Fibroblast of skin of right quadriceps (primary cell): ENCODE results near the gene DST.

Experiments
- DNase-seq: peaks from one replicate; pipeline ENCODE4 v3.0.0-alpha.2; 2013

Gene DST

GRCh38 chr6:56620229-56620868, 22.3 kb downstream of the DST start:
- DNase-seq = no peak

DNA sequence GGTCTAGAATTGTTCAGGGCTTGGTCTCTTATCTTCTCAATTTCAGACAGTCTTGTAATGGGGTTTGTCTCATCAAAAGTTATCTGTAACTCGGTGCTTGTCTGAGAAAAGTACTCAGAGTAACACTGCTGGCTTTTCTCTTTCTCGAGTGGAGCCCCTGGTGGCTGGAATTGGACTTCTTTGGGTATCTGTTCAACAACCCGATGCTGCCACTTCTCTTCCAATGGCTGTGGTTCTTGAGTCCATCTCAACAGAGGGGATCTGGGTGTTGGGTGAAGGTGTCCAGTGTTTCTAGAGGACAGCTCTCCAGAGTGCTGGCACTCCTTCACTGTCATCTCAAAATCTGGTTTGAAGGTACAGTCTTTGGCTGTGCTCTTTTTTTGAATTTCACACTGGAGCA, 24.6 kb downstream of the DST start:
- DNase-seq = no peak

- no peak for DNase-seq
These were observed 25.7 kb downstream of the DST start for GRCh38 chr6:56616967-56617366.

GRCh38 chr6:56613247-56613851, 29.3 kb downstream of the DST start:
- DNase-seq = no peak

GRCh38 chr6:56608332-56608731, 34.4 kb downstream of the DST start:
- DNase-seq = no peak

DNA sequence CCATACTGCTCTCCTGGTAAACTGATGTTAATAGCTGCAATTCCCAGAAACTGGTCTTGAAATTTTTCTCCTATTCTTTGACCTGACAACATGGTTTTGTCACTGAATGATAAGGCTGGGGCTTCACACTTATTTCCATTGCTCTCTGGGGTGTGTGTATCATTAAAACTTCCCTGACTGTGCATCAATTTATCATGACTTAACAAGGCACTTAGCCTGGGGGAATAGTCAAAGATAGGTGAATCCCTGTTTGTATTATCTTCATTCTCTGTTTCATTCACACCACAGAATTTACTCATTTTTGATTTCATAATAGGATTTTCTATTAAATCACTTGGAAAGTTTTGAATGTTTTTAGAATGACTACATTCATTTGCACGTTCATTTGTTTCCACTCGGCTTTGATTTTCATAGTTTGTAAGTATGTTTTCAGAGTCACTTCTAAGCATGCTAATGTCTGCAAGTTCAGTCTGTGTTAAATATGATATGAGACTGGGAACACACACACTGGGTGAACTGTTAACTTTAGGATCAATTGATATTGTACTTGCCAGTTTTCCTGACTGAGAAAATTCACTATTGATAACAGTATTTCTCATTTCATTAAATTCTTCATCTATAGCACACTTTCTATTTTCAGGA, 35.5 kb downstream of the DST start:
- no peak for DNase-seq

GRCh38 chr6:56605435-56605834, 37.3 kb downstream of the DST start:
- no peak for DNase-seq

GRCh38 chr6:56604186-56604585, 38.5 kb downstream of the DST start:
- DNase-seq = no peak

GRCh38 chr6:56601390-56601789, 41.3 kb downstream of the DST start:
- no peak for DNase-seq

DNA sequence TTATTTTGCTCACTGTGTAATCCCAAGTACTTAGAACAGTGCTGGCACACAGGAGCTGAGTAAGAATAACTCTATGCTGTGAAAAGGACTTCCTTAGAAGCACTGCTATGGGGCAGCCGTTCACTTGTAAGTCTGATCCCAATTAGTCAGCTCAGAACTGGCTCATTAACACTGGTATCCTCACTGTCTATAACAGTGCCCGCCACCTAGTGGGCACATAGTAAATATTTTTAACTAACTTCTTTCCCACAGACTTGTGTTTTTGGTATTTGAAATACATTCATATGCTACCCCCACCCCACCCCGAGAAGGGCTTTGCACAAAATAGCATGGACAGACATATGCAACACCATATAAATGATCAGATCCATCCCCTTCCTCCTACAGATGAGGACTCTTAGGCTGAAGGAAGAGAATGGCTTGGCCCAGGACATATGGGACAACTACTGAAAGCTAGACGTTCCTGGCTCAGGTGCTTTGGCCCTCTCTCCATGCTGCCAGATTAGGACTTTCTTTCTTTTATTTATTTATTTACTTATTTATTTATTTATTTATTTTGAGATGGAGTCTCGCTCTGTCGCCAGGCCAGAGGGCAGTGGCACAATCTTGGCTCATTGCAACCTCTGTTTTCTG, 47.1 kb downstream of the DST start:
- DNase-seq = peak; percentile 59

DNA sequence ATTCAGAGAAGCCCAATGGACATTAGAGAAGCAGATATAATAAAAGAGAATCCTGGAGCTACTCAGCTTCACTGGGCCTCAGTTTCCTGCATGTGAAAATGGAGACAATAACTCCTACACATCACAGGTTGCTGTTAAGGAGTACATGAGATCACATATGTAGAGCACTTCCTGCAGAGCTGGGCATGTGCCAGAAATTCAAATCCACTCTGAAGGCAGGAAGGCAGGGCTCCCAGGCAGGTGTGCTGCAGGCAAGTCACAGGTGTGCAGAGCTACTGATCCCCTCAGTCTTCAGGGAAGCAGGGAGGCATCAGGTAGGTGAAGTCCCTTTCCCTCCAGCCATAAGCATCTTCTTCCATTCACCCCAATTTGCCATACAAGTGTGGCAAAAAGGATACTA, 48.0 kb downstream of the DST start:
- no peak for DNase-seq

- no peak for DNase-seq
These were observed 48.8 kb downstream of the DST start for GRCh38 chr6:56593801-56594318.

DNA sequence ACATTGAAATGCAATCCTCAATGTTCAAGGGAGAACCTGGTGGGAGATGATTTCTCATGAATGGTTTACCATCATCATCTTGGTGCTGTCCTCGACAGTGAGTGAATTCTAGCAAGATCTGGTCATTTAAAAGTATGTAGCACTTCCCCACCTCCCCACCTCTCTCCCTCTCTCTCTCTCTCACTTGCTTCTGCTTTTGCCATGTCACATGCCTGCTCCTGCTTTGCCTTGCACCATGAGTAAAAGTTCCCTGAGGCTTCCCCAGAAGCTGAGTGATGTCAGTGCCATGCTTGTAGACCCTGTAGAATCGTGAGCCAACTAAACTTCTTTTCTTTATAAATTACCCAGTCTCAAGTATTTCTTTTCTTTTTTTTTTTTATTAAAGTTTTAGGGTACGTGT, 60.5 kb downstream of the DST start:
- DNase-seq = no peak

- no peak for DNase-seq
These were observed 61.3 kb downstream of the DST start for GRCh38 chr6:56581296-56581925.

DNA sequence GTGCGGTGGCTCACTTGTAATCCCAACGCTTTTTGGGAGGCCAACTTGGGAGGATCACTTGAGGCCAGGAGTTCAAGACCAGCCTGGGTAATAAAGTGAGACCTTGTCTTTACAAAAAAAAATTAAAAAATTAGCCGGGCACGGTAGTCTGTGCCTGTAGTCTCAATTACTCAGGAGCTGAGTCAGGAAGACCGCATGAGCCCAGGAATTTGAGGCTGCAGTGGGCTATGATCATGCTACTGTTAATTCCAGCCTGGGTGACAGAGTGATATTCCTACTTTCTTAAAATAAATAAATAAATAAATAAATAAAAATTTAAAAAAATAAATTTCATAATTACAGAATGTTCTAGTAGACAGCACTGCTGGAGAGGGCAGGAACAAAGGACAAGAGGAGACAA, 62.4 kb downstream of the DST start:
- DNase-seq = no peak

DNA sequence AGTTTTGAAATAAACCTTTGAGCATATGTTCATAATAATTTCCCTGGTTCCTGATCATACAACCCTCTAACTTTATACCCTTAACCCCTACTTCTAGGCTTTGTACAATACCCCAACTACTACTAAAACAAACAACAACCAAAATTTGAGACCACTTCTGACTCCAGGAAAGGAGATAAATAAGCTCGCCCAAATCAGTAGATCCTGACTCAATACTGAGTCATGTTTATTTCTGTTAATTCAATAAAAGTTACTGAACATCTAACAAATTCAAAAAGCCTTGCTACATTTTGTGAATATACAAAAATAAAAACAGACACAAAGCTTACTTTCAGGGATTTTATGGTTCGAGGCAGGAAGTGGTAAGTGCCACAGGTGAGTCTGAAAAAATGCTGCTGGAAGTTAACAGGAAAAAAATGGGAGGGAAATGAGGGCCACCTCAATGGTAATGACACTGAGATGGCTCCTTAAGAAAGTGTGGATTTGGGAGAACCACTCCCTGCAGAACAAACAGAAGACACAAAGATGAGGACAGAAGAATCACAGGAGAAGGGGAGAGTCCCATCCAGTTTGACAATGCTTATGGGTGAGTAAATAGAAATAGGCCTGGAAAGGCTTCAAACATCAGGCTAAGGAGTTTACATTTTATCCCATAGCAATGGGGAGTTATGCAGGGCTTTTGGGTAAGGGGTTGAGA, 63.4 kb downstream of the DST start:
- DNase-seq = no peak

- no peak for DNase-seq
These were observed 67.0 kb downstream of the DST start for GRCh38 chr6:56575736-56576135.

DNA sequence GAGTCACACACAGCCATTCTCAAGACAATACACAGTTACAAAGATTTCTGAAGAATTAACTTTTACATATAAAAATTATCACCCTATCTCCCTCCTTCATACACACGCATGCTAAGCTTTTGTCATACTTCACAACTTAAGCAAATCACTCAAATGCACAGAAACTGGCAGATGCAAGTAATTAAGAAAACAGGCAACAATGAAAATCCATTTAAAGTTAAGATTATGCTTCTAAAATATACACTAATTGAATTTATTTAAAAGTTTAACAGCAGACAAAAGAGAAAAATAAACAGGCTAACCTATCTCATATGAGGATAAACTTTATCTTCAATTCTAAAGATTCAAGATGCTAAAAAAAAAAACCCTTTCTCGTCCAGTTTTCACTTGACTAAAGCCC, 68.4 kb downstream of the DST start:
- DNase-seq = no peak

GRCh38 chr6:56573624-56574023, 69.1 kb downstream of the DST start:
- no peak for DNase-seq

DNA sequence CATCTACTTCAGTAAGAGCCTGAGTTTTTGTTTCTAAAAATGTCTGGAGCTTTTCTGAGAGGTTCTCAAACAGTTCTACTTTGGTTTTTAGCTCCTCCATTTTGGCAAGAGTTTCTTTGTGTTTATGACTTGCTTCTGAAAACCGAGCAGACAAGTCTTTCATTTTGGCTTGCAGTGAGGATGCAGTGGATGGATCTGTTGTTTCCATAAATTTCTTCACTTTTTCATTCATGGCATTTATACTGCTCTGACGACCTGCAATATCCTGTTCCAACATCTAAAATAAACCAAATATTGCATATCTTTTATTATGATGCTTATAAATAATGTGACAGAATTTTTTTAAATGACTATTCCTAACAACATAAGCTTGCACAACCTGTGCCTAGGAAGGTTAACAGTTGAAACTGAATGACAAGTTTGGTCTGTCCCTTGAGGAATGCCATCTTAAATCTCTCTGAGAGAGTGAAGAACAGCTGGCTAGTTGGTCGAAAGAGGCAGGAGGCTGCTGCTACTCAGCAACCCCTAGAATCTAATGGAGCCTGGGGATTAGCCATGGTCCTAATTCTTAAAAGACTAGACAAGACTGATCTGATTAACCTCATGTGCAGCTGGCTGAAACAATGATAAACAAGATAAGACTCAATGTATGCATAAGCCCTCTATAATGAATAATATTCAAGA, 69.8 kb downstream of the DST start:
- no peak for DNase-seq

GRCh38 chr6:56571605-56572004, 71.1 kb downstream of the DST start:
- DNase-seq = no peak
